ENCODE data around the gene NAXE. TPM values are rescaled to one million over a fixed set of nuclear protein-coding genes. Genes with fewer than 3 reads are reported as not detected.

Gene NAXE
- total RNA-seq, 1 experiment from 2014 or later = 90.3 TPM

GRCh38 chr1:156632355-156632754 lies 40.8 kb downstream of the NAXE start:
- Histone ChIP-seq H3F3A (ENCODE audit: insufficient read depth, low read depth) (peaks cover 17% of the 10 kb centered on the region), H3K79me2 (ENCODE audit: low read depth) (no peaks in the 10 kb centered on the region), H3K4me1 (replicated peaks; ENCODE audit: insufficient read depth) (peaks cover 12% of the 10 kb centered on the region), H3K9me3 (ENCODE audit: insufficient read depth, low read depth) (no peaks in the 10 kb centered on the region), H3K27ac (no peak overlapping the region), H3K4me2 (no peak overlapping the region), H3K27me3 (ENCODE audit: insufficient read depth, low read depth) (peaks cover 5% of the 10 kb centered on the region; the same call in 1 of the 2 replicates), H2AFZ (no peak overlapping the region), H4K20me1 (ENCODE audit: insufficient read depth) (no peaks in the 10 kb centered on the region), H3K4me3 (no peak overlapping the region), H3K36me3 (ENCODE audit: low read depth) (no peaks in the 10 kb centered on the region), H3K9me2 (ENCODE audit: insufficient read depth) (no peaks in the 10 kb centered on the region)
- BruUV-seq (replicated peaks) = no TSS peak
- TF ChIP-seq CTCF (conservative IDR thresholded peaks at IDR 0.05) (no peak), EZH2 (IDR thresholded peaks at IDR 0.05; ENCODE audit: low read depth) (no peak)
- CTCF ChIA-PET = interaction anchor here (0.6 to 0.7 kb wide), 3 partner anchors 12 to 228 kb away, joined by 3 to 5 read pairs (median 3); no protein-coding TSS in a partner anchor
- intact Hi-C loops (cut with micrococcal nuclease; ENCODE audit: unreplicated experiment) = no loop called here
- DNase-seq = no peak
- POLR2A ChIA-PET (ENCODE audit: unreplicated experiment) = interaction anchor here (0.6 kb wide), 1 partner anchor 162 kb away, joined by 4 read pairs; no protein-coding TSS in a partner anchor

- BruUV-seq (replicated peaks) = TSS peak; percentile 2
Observed at GRCh38 chr1:156638189-156638985, 46.8 kb downstream of the NAXE start.

More at GRCh38 chr1:156638189-156638985, 46.8 kb downstream of the NAXE start:
- Histone ChIP-seq H3K4me2 (no peak overlapping the region), H3K4me1 (replicated peaks; ENCODE audit: insufficient read depth) (peaks cover 28% of the 10 kb centered on the region), H3K4me3 (no peak overlapping the region), H2AFZ (no peak overlapping the region), H3K9me2 (ENCODE audit: insufficient read depth) (no peaks in the 10 kb centered on the region), H3K9me3 (ENCODE audit: insufficient read depth, low read depth) (no peaks in the 10 kb centered on the region), H3K27ac (no peak overlapping the region), H3K36me3 (ENCODE audit: low read depth) (no peaks in the 10 kb centered on the region), H3K79me2 (ENCODE audit: low read depth) (no peaks in the 10 kb centered on the region), H3F3A (ENCODE audit: insufficient read depth, low read depth) (peaks cover 42% of the 10 kb centered on the region), H4K20me1 (ENCODE audit: insufficient read depth) (peaks cover 55% of the 10 kb centered on the region), H3K27me3 (ENCODE audit: insufficient read depth, low read depth) (peaks cover 5% of the 10 kb centered on the region; the same call in 1 of the 2 replicates)
- CTCF ChIA-PET = interaction anchor here (0.9 kb wide), 1 partner anchor 12 kb away, joined by 3 read pairs; no protein-coding TSS in a partner anchor
- POLR2A ChIA-PET (ENCODE audit: unreplicated experiment) = interaction anchor here (0.6 kb wide), 1 partner anchor 75 kb away, joined by 31 read pairs; no protein-coding TSS in a partner anchor
- intact Hi-C loops (cut with micrococcal nuclease; ENCODE audit: unreplicated experiment) = no loop called here
- TF ChIP-seq EZH2 (IDR thresholded peaks at IDR 0.05; ENCODE audit: low read depth) = no peak
- TF ChIP-seq CTCF (conservative IDR thresholded peaks at IDR 0.05) = no peak
- no peak for DNase-seq
